GM21723 (cell line): ENCODE measurements around the gene KIF5C.
A peak's percentile ranks its signal among the peaks of the same experiment; 100 is the strongest.

Source experiments
- ATAC-seq: cut with Tn5 transposase; IDR thresholded peaks from one replicate; pipeline ENCODE4 v1.9.1; 2021; ENCODE audit warnings: mild to moderate bottlenecking, moderate library complexity; ENCODE audit not compliant: unreplicated experiment

The KIF5C gene

DNA sequence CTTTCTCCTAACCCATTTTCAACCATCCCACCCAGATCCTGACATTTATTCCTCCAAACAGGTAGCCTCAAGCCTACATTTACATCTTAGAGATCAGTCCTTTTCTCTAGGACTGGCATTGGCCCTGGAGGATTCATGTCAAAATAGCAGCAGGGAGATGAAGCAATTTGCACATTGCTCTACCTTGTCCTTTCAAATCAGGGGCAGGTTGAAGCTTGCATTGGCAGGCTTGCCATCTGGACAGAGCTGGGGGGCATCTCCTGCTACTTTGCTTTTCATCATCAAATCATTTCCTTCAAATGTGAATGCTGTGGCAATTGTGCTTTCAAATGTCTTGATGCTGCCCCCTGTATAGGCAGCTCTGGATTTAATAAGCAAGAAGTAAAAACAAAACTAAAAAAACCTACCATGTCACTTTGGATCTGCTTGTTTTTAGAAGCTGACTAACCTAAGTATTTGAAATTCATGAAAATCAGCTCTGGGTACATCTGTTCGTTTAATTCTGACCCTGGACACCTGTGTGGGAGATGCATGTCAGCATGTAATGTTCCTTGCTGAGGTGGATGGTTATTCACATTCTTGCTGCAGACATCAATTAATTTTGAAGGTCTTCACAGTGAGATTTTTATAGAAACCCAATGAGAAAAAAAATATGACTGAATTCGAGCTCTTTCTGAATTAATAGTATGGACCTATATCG is 47.9 kb downstream of the KIF5C start:
- no peak for ATAC-seq

DNA sequence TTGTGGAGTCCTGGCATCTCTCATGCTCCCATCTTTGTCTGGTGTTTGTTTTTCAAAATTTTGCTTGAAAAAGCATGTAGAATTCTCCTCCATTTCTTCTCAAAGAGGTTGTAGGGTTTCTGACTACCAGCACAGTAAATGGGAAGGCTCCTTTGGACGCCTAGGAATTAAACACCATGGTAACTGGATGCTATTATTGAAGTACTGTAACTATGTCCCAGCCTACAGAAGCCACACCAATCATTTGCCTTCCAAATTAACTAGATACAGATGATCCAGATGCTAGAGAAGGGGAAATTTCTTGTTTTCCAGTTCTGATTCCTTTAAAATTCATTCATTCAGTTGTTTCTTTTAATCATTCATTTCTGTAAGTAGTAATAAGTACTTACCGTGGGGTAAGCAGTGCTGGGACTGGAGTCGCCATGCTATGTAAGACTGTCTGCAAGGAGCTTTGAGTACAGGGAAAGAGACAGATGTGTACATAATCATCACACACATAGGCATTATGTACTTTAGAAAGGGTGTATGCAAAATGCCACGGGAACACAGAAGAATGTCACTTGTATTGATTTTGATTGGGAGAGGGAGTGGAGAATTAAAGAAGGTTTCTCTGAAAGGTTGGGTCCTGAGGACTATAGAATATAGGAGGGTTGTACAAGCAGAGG is 49.6 kb downstream of the KIF5C start:
- no peak for ATAC-seq

DNA sequence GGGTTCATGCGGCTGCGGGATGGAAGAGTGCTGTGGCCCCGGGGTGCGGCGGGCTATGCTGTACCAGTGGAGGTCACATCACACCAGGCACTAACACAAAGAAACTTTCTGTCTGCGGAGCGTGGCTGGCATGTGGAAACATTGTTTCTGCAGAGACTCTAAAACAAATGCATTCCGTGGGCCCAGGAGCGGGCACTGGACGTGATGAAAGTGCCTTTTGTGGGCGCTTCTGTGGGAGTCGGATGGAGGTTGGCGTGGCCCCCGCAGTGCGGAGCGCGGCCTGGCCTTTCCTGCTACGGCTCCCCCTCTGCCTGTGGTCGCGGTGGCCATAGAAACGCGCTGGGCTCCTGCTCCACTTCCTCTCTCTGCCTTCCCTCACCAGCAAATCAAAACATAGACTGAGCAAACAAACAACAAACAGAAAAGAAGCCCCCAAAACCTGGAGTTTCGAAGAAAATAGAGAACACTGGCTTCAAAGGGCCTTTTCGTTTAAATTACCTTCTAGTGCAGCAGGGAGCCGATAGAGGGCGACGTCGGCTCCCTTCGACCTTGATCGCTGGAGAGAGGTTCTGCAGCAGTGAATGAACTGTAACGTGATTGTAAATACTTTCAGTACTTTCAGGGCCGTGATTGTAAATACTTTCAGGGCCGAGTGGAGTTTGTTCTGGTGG is 51.4 kb downstream of the KIF5C start:
- ATAC-seq, result peak; percentile 75

DNA sequence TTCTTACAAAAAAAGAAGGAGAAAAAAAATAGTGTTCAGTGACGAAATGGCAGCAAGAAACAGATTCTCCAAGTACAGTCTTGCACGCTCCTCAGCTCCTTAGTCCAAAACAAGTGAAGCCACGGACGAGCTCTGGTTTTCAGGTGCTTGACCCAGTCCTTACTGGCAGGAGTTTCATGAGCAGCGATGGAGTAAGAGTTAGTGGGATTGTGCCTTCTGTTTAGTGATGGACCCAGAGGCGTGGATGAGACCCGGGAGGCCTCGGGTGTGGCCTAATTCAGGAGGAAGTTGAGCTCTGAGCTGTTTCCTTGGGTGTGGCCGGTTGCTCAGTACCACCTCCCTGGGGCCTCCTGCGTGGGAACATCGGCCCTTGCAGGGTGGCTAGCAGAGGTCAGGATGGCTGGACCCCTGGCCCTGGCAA is 52.0 kb downstream of the KIF5C start:
- peak; percentile 67 for ATAC-seq

DNA sequence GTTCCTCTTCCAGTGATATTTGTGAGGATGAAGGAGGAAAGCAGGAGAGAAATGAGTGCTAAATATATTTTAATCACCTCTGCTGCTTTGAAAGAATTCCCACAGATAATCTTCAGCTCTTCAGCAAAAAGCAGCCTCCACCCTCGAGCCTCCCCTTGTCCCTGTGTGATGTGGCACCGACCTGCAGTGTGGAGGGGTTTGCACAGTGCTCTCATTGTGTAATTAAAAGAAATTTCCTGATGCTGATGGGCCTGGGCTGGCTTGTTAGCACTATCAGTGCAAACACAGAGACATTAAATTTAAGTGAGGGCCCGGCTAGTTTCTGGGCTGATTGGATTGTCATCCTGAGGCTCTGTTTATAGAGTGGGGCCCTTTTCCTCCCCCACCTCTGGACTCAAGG is 53.4 kb downstream of the KIF5C start:
- ATAC-seq, result no peak

DNA sequence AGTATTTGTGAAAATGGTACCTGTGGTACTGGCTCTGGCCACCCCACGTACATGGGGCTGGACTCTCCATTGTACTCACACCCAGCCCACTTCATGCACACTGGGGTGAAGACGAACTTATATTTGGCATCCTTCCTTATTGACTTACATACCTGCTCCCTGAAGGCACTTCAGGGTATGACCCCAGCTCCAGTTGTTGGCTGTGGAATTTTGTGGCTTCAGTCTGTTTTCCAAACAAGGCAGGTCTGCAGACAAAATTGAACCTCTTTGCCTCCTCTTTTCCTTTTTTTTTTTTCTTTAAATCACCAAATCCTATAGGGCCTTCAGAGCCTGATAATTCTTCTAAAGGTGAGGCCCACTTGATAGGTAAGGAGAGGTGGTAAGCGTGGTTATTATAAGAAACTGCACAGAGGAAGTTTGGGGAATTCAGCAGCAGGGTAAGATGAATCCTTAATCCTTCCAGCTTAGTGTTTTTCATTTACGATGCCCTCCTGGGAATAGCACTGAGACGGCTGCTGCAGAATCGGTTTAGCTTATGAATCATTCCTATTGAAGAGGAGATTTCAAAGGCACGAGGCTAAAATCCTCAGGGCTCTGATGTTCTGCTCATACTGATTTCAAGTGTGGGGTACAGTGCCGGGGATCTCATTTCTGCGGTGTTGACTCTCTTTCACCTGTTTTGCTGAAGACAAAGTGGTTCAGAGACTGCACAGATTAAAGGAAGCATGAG is 55.2 kb downstream of the KIF5C start:
- no peak for ATAC-seq

DNA sequence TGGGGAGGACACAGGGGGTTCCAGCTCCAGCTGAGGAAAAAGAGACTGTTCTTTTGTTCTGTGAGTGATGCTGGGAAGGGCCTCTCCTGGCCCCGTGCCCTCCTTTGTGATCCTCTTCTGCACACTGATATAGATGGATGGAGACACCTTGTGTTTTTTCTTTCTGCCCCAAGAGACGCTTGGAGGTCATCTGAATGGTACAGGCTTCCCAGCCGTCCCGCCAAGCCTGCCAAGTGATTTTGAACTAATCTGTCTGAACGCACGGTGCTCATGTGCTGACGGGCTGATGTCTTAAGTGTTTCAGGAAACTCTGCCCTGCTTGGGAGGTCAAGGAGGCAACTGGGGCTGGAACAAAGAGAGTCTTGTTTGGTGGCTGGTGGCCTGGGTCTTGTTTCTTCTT is 57.5 kb downstream of the KIF5C start:
- ATAC-seq, result no peak

DNA sequence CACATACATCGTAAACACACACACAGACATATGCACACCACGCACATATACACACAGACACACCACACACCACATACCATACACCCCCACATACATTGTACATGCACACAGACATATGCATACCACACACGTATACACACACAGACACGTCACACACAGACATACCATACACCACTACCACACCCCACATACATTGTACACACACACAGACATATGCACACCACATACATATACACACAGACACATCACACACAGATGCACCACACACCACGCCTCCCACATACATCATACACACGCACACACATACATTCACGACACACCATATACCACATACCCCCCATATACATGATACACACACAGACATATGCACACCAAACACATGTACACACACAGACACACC is 58.4 kb downstream of the KIF5C start:
- ATAC-seq, result no peak

DNA sequence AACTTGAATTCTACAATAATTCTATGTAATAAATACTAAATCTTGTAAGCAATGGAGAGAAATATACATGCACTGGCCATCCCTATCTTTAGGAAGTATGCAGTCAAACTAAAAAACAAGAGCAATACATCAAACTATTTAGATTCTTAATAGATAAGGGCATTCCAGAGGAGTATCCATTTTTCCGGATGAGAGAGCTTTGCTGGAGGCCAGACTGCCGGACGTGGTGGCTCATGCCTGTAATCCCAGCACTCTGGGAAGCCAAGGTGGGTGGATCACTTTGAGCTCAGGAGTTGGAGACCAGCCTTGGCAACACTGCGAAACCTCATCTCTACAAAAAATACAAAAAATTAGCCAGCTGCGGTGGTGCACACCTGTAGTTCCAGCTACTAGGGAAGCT is 60.8 kb downstream of the KIF5C start:
- ATAC-seq, result no peak

DNA sequence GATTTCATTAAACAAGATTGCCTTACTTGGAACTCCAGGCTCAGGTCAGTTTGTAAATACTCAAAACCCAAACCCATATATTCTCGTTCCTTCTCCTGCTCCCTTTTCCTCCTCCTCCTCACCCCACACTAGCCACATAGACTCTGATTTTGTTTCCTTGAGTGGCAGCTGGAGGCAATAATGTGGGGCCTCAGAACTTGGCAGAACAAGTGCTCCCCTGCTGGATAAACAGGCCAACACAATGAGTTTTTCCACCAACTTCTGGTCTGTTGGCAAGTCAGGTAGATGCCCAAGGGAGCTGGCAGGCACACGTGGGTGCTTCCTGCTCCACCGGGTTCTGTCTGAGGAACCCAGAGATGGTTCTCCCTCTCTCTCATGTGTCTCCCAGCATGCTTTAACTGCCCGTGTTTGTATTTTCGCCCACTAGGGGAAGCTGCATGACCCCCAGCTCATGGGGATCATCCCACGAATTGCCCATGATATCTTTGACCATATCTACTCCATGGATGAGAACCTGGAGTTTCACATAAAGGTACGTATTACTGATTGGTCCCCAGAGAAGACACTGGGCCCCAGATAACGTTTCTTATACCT is 61.9 kb downstream of the KIF5C start:
- ATAC-seq, result no peak

DNA sequence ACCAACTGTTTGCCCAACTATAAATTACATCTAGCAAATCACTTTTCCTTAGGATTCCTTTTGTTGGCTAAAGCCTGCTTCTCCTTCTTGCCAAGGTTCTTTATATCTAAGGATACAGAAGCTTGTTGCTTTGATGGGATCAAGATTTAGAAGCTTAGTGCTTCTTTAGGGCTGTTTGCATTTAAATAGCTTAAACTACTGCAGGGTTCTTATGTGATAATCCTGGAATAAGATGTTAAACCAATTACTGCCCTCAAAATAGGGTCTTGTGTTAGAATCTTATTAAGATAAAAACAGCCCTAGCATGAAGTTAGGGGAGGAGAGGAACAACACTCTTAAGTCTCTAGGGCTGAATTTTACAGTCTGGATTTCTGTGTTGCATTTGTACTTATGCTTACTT is 64.2 kb downstream of the KIF5C start:
- ATAC-seq, result no peak

DNA sequence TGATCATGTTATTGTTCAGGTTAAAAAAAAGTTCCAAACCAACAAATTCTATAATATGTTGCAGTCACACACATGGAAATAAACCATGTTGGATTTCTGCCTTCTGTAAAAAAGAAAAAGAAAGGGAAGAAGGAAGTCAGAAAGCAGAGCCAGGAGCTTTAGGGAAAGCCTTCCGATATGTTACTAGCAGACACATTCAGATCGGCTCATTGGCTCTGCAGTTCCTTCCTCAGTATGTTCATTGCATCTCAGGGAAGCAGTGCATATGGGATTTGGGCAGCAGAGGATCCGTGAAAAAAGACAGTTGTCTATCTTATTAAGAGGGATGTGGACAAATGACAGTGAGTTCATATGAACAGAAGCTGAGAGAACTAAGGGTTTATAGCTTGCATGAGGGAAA is 68.1 kb downstream of the KIF5C start:
- no peak for ATAC-seq

DNA sequence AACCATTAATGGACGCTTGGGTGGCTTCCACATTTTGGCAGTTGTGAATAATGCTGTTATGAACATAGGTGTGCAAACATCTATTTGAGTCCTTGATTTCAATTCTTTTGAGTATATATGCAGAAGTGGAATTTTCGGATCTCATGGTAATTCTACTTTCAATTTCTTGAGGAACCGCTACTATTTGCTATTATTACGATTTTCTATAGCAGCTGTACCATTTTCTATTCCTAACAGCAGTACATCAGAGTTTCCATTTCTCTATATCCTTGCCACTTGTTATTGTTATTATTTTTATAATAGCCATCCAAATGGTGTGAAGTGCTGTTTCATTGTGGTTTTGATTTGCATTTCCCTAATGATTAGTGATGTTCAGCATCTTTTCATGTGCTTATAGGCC is 69.5 kb downstream of the KIF5C start:
- ATAC-seq, result no peak

DNA sequence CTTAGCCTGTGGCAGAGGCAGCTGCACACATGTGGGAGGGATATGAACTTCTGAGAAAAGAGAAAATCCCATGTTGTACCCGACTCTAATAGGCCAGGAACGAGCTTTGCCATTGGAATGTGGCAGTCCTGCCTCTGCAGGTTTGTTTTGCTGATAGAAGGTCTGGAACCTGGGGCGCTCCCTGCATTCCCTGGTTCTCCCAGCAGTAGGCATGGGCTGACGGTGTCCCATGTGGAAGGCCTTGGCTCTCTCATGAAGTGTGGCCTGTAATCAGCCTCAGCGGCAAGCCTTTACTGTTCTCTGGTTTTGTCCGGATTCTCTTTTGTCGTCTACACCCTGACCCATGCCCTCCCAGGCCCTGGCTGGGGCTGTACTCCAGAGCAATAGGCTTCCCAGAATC is 72.3 kb downstream of the KIF5C start:
- ATAC-seq, result no peak

DNA sequence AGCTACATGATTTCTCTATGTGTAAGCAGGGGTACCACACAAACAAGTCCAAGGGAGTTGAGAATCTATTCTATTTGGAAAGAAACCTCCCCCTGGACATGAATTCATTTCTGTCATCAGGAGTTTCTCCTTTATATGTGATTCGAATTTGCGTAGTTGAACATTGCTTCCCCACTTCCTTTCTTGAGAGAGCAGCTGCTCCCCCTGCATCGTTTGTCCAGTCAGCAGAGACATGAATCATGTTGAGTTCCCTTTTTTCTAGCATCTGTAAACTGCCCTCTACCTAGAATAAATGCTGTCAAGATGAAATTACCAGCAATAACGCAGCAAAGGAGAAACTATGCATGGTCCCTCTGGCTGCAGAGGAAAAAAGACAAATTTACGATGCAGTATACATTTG is 73.8 kb downstream of the KIF5C start:
- no peak for ATAC-seq

DNA sequence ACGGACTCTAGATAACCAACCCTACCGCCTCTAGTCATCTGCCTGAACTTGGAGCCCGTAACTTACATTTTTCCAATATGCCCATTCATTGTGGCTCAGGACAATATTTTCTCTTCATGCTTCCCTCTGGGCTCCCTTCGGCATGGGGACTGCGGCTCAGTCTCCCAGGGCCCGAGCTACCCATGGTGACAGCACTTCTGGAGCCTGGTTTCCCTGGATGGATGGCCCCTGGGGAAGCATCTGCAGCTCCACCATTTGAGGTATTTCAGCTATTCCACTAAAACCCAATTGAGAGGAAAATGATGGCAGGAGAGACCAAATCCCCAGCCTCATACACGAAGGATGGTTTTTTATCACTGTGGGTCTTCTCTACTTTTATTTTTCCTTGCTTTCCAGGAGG is 74.3 kb downstream of the KIF5C start:
- ATAC-seq, result no peak

DNA sequence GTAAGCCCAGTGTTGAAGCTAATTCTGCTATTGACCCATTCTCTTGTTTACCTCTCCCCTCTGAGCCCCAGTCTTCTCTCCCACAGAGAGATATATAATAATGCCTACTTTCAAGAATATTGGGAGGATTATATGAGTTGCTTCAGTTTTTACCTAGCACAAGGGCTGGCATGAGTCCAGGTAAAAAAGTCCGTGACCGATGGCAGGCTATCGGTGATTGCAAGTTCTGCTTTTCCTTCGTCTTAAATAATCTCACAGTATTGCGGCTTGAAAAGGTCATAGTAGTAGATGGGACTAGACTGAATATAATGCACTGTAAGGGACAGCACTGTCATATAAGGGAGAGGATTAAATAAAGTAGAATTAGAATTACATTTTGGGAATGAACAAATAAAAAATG is 77.6 kb downstream of the KIF5C start:
- ATAC-seq, result no peak

DNA sequence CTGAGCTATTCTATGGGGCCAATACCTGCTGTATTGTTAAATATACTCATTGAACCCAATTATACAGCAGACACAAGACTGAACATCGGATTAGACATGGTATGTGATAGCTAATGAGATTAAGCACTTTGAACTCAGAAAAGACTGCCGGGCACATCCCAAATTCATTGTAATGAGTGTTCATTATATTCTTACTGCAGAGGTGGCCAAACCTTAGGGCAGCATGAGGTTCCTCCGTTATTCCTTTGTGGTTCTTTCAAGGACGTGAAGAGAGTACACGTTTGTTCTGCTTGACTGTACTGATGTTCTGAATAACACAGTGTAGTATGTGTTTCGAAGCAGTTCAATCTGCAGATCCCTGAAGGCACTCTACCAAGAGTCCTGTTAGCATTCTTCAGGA is 78.4 kb downstream of the KIF5C start:
- no peak for ATAC-seq

DNA sequence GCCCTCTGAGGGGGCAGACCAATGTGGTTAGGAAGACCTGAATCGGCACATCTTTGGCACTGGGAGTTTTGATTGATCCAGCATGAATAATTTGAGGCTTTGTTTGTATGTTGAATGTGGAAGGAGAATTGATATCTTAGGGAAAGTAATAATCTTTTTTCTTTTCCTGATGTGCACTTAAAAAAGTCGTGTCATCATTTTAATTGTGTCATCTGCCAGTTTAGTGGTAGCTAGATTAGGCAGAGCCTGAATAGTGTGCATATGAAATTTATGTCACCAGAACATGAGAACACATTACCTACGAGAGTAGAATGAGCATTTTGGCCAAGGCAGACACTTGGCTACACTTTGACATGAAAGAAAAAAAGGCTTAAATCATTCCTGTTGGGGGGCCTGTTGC is 79.5 kb downstream of the KIF5C start:
- no peak for ATAC-seq

DNA sequence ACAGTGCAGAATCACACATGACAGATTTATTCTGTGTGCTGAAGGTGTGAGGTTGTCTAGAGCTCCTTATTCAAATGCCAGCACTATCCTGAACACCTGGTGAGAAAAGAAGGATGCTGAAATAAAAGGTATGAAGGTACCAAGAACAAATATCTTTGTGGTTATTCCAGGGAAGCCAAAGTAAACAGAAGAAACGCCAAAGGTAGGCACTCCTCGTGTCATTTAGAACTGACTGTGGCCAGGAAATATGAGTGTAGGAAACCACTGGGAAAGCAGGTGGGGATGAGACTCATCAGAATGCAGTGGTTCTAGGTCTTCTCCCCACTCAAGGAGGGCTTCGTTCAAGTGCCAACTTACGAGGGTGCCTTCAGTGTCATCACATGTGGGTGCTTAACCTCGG is 80.8 kb downstream of the KIF5C start:
- no peak for ATAC-seq

DNA sequence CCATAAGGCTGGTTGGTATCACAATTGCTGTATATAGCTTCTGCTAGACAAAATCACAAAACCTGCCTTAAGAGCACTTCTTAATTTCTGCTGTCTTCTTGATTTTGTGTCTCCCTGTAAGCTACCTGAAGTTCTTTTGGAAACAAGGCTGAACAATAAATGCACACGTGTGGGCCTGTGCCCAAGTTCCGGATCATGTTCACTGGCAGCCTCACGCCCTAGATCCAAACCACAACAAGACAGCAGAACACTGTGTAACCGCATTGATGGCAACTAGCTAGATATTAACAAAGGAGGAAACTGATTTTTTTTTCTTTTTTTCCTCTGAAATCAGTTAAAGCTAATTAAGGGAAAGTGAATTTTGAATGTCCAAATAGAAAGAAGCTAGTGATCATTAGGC is 82.0 kb downstream of the KIF5C start:
- no peak for ATAC-seq
